ENCODE measurements around the gene NUP85. TPM values are rescaled to one million over a fixed set of nuclear protein-coding genes. Genes with fewer than 3 reads are reported as not detected.

Gene NUP85
- total and polyA plus RNA-seq, 8 donors: 21.0 to 105 (median 25.3) TPM

- peaks cover 0 to 27% (median 11%) of the 10 kb centered on the region in 3 donors for H3K36me3 ChIP-seq
- no peaks in the 10 kb centered on the region for H3K9me3 ChIP-seq
- no peak overlapping the region for H3K27ac ChIP-seq
- intact Hi-C loops (cut with DNase I): no loop called here
- H3K27me3 ChIP-seq: no peaks in the 10 kb centered on the region
- TF ChIP-seq CTCF (IDR thresholded peaks at IDR 0.05): no peak
- WGBS, 2 donors: 76 to 82% methylated on average over 4 of the region's 4 CpGs
- FAIRE-seq (no peak), DNase-seq (no peak), ATAC-seq (no peak)
- H3K4me3 ChIP-seq: no peak overlapping the region
- no peaks in the 10 kb centered on the region for H3K4me1 ChIP-seq
Measured at GRCh38 chr17:75168998-75169397, 36.5 kb upstream of the NUP85 start.

- DNase-seq (peak in 1 of 6 donors; percentile 5), FAIRE-seq (no peak), ATAC-seq (no peak)
- Histone ChIP-seq H3K4me3 (no peak overlapping the region), H3K27me3 (no peaks in the 10 kb centered on the region), H3K36me3 (peaks cover 0 to 42% (median 17%) of the 10 kb centered on the region in 3 donors), H3K9me3 (no peaks in the 10 kb centered on the region), H3K4me1 (no peaks in the 10 kb centered on the region), H3K27ac (no peak overlapping the region)
- TF ChIP-seq CTCF (IDR thresholded peaks at IDR 0.05): no peak
- WGBS, 2 donors: 87 to 88% methylated on average over 4 of the region's 4 CpGs
- intact Hi-C loops (cut with DNase I): loop anchor here in 1 of 3 donors (10.0 kb wide), 1 partner anchor 49 kb away; no protein-coding TSS in a partner anchor
Measured at GRCh38 chr17:75173526-75173925, 32.0 kb upstream of the NUP85 start.

- H3K4me3 ChIP-seq: no peak overlapping the region
- FAIRE-seq: no peak
- TF ChIP-seq CTCF (IDR thresholded peaks at IDR 0.05): no peak
- H3K27ac ChIP-seq: no peak overlapping the region
- peak in 1 of 6 donors; percentile 29 for DNase-seq
- peaks cover 0 to 47% (median 17%) of the 10 kb centered on the region in 3 donors for H3K36me3 ChIP-seq
- peaks cover 0 to 4% (median 0%) of the 10 kb centered on the region in 3 donors for H3K4me1 ChIP-seq
- no peaks in the 10 kb centered on the region for H3K27me3 ChIP-seq
- whole genome bisulfite sequencing, 2 donors: 93 to 94% methylated on average over 11 of the region's 11 CpGs
- ATAC-seq: no peak
- H3K9me3 ChIP-seq: no peaks in the 10 kb centered on the region
- intact Hi-C loops (cut with DNase I): loop anchor here in 1 of 3 donors (10.0 kb wide), 1 partner anchor 50 kb away; no protein-coding TSS in a partner anchor
Measured at GRCh38 chr17:75174996-75175395, 30.5 kb upstream of the NUP85 start.

GRCh38 chr17:75176625-75177024 is 28.9 kb upstream of the NUP85 start:
- intact Hi-C loops (cut with DNase I): loop anchor here in 1 of 3 donors (10.0 kb wide), 1 partner anchor 52 kb away; no protein-coding TSS in a partner anchor
- Histone ChIP-seq H3K4me3 (no peak overlapping the region), H3K27me3 (no peaks in the 10 kb centered on the region), H3K9me3 (no peaks in the 10 kb centered on the region), H3K27ac (no peak overlapping the region), H3K4me1 (peaks cover 0 to 9% (median 4%) of the 10 kb centered on the region in 3 donors), H3K36me3 (peaks cover 0 to 48% (median 17%) of the 10 kb centered on the region in 3 donors)
- TF ChIP-seq CTCF (IDR thresholded peaks at IDR 0.05): no peak
- WGBS, 2 donors: 82 to 91% methylated on average over 5 of the region's 5 CpGs
- no peak for ATAC-seq
- no peak for FAIRE-seq
- no peak for DNase-seq

GRCh38 chr17:75178453-75178852 is 27.0 kb upstream of the NUP85 start:
- intact Hi-C loops (cut with DNase I): loop anchor here in 1 of 3 donors (10.0 kb wide), 1 partner anchor 54 kb away; no protein-coding TSS in a partner anchor
- Histone ChIP-seq H3K4me1 (peaks cover 0 to 11% (median 4%) of the 10 kb centered on the region in 3 donors), H3K27me3 (no peaks in the 10 kb centered on the region), H3K36me3 (peaks cover 0 to 37% (median 17%) of the 10 kb centered on the region in 3 donors), H3K27ac (no peak overlapping the region), H3K4me3 (no peak overlapping the region), H3K9me3 (no peaks in the 10 kb centered on the region)
- no peak for FAIRE-seq
- 93 to 98% methylated on average over 5 to 6 of the region's 6 CpGs for WGBS, 2 donors
- TF ChIP-seq CTCF (IDR thresholded peaks at IDR 0.05): no peak
- ATAC-seq: no peak
- no peak for DNase-seq
